ENCODE data around the gene GXYLT1.
"Not testable (repeated sequence)": the region's sequence is repeated elsewhere in the genome, so short reads cannot be mapped to it uniquely, and the experiment has no call there.

GXYLT1 gene

DNA sequence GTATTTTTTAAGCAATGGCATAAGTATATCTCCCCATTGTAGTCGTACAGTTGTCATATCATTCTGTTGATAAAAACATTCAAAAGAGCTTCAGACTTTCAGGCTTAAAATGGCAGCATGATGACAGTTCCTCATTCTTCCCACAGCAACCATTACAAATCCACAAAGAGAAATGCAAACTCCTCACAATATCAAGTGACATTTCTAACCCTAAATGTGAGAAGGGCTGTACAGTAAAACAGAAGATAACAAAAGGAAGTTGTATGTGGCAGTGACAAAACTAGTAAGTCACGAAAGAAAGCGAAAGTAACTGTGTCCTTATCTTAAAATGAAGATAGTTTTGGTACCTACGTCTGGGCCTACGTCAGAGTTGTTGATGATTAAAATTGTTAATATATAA is 46.7 kb downstream of the GXYLT1 start:
- DNase-seq (ENCODE audit: low read depth, low spot score), result no peak

DNA sequence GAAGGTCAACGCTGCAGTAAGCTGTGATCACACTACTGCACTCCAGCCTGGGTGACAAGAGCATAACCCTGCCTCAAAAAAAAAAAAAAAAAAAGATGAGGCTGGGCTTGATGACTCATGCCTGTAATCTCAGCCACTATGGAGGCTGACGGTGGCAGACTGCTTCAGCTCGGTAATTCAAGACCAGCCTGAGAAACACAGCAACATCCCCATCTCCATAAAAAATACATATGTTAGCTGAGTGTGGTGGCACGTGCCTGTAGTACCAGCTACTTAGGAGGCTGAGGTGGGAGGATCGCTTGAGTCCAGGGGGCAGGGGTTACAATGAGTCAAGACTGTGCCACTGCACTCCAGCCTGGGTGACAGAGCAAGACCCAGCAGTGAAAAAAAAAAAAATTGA is 50.4 kb downstream of the GXYLT1 start:
- peak; percentile 48 for DNase-seq (ENCODE audit: low read depth, low spot score)

DNA sequence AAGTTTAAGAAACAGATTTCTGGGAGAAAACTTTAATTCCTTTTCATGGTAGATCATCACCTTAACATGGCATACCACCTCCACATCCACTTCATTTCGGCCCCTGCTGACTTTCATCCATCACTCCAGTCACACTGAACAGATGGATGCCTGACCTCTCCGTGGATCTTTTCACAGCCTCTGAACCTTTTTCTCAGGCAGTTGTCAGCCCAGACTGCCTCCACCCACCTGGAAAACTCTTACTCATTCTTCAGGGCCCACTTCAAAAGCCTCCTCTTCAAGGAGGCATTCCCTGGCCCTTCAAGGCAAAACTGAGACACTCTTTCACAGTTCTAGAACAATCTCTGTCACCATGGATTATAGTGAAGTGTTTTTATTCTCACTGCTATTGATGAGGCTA is 52.9 kb downstream of the GXYLT1 start:
- DNase-seq (ENCODE audit: low read depth, low spot score), result peak; percentile 28

DNA sequence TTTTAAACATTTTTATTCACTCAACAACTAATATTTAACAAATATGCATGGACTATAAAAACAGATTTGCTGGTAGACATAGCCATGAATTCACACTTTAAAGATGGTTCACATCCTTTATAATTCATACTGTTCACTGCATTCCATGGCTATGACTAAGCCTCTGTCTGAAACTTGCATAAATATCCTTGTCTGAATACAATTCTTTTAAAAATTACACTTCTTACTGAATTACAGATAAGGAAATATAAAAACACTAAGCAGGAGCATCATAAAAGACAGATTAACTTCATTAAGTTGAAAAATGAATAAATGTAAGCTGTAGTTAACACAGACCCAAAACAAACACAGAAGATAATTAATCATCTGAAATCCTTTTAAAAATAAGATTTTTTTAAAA is 53.8 kb downstream of the GXYLT1 start:
- DNase-seq (ENCODE audit: low read depth, low spot score), result peak; percentile 72

DNA sequence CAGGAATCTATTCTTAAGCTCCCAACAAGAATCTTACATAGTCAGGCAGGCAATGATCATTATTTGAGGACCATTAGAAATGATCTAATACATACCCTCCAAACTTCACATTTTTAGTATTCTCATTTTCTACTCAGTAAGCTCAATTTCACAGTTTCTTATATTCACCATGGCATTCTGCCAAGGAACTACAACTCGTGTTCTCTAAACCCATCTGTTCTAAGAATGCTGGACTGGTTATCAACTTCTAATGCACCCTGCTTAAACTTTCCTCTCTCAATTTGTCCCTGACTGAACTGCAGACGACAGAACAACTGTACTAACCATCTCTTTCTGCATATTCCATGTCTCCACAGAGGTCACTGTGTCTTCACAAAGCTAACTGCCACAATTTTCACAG is 58.6 kb downstream of the GXYLT1 start:
- peak; percentile 25 for DNase-seq (ENCODE audit: low read depth, low spot score)

DNA sequence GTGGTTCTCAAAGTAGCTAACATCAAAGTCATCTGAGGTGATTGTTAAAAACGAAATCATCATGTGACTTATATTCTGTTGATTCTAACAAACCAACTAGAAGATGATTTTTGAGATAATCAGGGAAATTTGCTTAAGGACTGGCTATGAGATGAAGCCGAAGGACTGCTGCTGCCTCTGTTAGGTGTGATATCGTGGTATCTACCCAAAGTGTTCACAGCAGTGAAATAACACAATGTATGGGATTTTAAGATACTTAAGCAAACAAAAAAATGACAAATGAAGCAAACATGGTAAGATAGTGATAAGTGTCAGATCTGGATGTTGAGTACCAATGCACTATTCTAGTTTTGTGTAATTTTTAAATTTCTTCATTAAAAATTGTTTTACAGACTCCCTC is 59.1 kb downstream of the GXYLT1 start:
- DNase-seq (ENCODE audit: low read depth, low spot score), result no peak

DNA sequence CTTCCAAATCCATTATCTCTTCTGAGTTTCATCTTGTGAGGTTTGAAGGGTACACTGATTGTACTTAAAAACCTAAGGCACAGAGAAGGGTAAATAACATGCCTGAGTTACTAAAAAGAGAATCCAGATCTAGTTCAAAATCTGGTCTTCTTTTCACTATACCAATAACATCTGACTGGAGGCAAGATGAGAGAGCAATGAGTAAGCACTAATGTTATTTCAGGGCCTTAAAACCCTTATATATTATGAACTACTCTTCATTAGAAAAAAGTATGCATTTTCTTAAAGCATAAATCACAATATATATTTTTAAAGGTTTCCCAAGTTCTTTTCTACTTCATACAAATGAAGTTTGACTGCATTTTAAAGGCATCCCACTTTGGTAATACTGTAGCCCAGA is 60.2 kb downstream of the GXYLT1 start:
- DNase-seq (ENCODE audit: low read depth, low spot score), result no peak

DNA sequence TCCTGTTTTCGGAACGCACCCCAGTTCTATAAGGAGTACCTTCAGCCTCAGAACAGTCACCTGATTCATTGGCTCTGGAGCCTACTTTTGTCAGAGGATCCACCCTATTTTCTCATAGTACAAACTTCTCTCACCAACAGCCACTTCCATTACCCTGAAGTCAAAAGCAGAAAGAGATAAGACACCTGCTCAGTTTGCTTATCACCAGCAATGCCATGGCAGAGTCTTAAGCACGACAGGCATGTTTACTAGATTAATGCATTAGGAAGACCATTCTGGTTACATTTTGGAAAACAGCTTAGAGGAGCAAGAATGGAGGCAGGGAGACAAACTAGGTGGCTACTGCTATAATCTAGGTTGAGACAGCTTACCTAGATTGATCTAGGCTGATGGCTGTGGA is 67.7 kb downstream of the GXYLT1 start:
- no peak for DNase-seq (ENCODE audit: low read depth, low spot score)

DNA sequence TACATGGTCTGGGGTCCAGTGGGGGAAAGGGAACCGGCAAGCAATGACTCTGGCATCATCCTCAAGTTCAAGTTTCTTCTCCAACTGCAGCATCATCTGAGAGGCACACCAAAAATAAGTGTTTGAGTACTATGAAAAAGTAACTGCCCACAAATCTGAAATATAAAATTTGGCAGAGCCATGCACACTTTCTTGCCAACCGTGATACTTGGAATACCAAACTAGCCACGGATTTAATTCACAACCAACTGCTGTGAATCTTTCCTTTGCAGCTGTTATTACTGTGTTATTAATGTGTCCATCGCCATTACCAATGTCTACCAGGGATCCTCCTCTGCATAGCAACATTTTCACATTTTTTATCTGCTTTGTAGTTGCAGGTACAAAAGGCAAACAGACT is 74.6 kb downstream of the GXYLT1 start:
- DNase-seq (ENCODE audit: low read depth, low spot score), result peak; percentile 23

DNA sequence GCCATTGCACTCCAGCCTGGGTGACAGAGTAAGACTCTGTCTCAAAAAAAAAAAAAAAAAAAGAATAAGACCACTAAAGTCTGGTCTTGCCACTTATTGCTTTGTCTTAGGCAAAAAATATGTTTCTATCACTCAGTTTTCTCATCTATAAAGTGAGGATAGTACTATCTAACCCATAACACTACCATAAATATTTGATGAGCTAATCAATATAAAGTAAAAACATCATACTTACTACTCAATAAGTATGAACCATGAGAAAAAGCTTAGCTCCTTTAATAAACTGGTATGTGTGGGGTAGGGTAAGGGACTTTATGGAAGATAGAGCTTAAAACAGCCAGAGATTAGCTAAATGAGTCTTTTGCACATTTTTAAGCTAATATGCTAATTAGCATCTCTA is 85.5 kb downstream of the GXYLT1 start:
- no peak for DNase-seq (ENCODE audit: low read depth, low spot score)

DNA sequence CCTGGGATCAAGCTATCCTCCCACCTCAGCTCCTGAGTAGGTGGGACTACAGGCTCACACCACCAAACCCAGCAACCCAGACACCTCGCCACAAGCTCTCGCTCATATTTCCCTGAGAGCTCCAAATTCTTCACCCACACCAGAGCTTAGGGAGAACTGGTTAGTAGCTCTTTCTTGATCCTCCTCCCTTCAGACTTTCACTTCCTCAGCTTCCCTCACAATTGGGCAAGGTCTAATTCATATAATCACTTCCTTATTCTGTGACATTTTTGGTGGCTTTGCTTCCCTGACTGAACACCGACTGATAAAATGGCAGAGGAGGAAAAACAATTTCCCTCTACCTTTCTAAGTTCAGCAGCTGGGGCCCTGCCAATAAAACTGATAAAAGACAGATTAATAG is 88.5 kb downstream of the GXYLT1 start:
- DNase-seq (ENCODE audit: low read depth, low spot score), result no peak

DNA sequence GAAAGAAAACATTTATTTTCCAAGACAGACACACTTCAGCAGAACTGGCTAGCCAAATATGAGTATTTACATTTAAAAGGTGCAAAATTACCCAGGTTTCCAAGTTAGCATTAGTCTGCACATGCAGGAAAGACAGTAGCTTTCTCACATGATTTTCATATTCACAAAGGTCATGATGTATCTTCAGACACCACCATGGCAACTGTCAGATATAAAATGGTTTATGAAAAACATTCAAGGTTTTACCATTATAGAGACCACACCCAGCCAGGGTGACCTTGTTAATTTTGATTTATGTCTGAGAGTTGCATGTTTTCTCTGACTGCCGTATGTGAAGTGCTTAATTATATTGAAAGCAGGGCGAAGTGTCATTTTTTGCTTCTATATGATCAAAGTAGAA is 91.2 kb downstream of the GXYLT1 start:
- DNase-seq (ENCODE audit: low read depth, low spot score), result no peak

DNA sequence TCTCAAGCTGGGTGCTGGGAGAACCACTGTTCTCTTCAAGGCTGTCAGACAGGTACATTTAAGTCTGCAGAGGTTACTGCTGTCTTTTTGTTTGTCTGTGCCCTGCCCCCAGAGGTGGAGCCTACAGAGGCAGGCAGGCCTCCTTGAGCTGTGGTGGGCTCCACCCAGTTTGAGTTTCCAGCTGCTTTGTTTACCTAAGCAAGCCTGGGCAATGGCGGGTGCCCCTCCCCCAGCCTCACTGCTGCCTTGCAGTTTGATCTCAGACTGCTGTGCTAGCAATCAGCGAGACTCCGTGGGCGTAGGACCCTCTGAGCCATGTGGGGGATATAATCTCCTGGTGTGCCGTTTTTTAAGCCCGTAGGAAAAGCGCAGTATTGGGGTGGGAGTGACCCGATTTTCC is 95.7 kb downstream of the GXYLT1 start:
- DNase-seq (ENCODE audit: low read depth, low spot score), result not testable (repeated sequence)

DNA sequence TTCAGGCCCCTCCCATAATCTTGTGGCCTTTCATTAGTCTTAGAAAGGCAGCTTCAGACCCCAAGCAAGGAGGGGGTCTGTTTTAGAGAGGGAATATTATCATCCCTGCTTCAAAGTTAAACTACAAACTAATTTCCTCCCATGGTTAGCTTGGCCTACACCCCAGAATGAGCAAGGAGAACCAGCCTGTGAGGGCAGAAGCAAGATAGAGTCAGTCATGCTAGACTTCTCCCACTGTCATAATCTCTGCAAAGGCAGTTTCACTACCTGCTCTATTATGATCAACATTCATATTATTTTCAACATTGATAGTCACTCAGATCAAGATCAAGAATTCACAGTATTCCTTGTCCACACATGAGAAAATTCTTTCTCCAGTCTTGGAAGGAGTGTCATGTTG is 105.1 kb downstream of the GXYLT1 start:
- no peak for DNase-seq (ENCODE audit: low read depth, low spot score)

DNA sequence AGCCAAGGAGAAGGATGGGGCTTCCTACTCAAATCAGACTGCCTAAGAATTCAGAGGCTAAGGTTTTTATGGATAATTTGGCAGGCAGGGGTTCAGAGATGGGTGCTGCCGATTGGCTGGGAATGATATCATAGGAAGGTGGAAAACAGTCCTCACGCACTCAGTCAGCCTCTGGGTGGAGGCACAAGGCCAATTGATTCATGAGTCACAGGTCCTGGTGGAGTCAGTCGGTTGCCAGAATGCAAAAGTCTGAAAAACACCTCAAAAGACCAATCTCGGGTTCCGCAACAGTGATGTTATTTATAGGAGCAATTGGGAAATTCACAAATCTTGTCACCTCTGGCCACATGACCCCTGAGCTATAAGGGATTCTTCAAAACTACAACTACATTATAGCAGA is 105.5 kb downstream of the GXYLT1 start:
- peak; percentile 87 for DNase-seq (ENCODE audit: low read depth, low spot score)

DNA sequence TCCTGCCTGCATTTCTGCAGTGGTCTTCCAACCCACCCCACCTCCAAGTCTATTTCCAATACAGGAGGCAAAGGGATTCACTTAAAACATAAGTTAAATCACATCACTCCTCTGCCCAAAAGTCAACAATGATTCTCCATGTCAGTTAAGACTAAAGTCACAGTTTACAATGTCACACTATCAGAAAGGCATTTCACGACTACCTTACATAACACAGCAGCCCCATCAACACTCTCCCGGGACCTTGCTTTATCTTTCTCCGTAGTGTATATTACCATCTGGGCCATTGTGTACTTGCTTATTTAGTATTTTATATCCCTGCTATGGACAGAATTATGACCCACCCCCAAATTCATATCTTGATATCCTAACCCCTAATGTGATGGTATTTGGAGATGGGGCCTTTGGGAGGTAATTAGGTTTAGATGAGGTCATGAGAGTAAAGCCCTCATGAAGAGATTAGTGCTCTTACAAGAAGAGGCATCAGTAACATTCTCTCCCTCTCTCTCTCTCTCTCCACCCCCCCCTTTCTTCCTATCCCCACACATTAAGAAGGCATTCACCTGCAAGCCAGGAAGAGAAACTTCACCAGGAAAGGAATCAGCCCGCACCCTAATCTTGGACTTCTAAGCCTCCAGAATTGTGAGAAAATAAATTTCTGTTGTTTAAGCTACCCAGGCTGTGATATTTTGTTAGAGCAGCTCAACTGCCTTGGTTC is 112.7 kb downstream of the GXYLT1 start:
- DNase-seq (ENCODE audit: low read depth, low spot score), result no peak

Measured in astrocyte of the hippocampus (primary cell).